Choroid plexus epithelial cell (primary cell): ENCODE results near the gene DPF3.

Experiments
- DNase-seq: peaks from one replicate; pipeline ENCODE4 v3.0.0-alpha.2; 2010; ENCODE audit warnings: low read depth
- H3K4me3 ChIP-seq: 2 replicates; pipeline ENCODE4 v1.5.1; 2011; ENCODE audit warnings: low read depth, mild to moderate bottlenecking, control low read depth, low read length, moderate library complexity
- CTCF ChIP-seq: conservative IDR thresholded peaks from 2 replicates; pipeline ENCODE4 v1.5.1; 2011; ENCODE audit warnings: low read depth, mild to moderate bottlenecking, control low read depth, inconsistent platforms, low read length, moderate library complexity

The DPF3 gene

DNA sequence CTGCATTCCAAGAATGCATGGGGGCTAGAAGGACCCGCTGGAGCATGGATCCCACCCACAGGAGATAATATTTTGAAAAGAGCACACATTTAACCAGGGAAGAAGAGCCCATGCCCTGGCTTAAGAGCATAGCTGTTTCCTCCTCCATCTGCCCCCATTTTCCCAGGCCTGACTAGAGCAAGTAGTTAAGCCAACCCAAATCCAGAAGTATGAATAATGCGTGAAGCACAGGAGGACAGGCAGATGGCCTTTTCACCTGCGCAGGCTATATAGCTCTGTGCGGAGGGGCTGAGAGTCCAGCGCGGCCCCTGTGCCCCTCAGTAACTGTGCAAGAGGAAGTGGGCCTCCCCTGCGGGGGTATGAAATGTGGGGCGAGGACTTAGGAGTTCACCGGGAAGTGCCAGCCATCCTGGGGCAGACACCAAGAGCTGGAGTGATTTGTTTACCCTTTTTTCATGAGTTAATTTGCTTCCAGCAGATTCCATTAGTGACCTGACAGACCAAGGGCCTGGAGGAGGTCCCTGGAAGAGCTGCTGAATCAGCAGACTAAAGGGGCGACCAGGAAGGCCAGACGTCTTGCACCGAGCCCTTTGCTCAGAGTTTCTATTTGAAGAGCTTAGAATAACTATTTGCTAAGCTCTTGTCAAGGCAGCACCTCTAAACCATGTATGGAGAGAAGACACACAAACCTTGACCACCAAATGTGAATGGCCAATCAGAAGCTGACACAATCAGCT lies 37.2 kb downstream of the DPF3 start:
- H3K4me3 ChIP-seq: no peak overlapping the region
- TF ChIP-seq CTCF: no peak

GRCh38 chr14:72855913-72856312 lies 38.0 kb downstream of the DPF3 start:
- no peak overlapping the region for H3K4me3 ChIP-seq
- DNase-seq: peak; percentile 44
- TF ChIP-seq CTCF: no peak

More for the DNA sequence above, 37.2 kb downstream of the DPF3 start:
- peak; percentile 33 for DNase-seq

DNA sequence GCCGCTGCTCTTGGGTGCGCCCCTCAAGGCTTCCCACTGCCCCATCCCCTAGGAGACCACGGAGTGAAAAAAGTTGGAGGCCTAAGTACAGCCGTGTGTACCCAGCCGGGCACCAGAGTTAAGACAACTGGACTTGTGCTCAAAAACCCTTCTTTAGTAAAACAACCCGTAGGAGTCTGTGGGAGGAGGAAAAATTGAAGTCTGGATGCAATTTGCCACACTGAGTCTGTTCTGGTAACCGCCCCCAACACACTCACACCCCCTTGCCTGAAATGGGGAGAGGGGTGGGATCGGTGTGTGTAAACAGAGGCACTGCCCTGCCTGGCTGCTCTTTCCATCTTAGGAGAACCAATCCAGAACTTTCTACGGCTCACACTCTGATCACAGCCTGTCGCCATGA lies 41.7 kb downstream of the DPF3 start:
- H3K4me3 ChIP-seq: no peak overlapping the region
- no peak for TF ChIP-seq CTCF
- no peak for DNase-seq

DNA sequence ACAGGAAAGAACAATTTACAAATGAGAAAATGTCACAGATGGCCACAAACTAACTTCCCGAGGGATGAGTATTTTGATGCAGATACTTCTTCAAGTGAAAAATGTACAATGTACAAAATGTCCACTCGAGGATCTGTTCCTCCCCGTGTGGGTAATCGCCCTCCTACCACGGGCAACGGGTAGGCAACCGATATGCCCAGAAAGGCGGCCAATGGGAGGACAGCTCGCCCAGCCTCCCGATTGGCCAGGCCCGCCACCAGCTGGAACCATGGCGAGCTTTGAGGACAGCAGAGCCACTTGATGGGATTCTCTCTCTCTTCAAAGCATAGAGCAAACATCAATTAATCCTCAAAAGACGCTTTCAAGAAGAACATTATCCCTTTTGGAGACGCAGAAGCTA lies 42.3 kb downstream of the DPF3 start:
- DNase-seq: no peak
- H3K4me3 ChIP-seq: no peak overlapping the region
- TF ChIP-seq CTCF: no peak

DNA sequence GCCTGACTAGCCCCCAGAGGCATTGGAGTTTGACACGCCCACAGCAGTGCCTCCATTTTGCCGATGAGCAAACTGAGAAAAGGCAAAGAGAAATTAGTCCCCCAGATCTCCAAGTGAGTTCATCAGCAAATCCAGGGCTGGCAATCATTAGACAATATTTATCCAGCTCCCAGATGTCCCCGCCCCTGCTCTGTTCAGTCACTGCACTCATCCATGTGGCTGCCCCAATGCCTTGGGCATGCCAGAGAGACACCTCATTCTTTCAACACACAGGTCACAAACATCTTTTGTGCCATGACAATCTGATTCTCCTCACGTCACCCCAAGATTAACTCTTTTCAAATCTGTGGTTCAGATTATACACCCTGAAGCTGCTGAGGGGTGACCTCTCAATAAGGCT lies 43.5 kb downstream of the DPF3 start:
- TF ChIP-seq CTCF: no peak
- H3K4me3 ChIP-seq: no peak overlapping the region
- DNase-seq: no peak

DNA sequence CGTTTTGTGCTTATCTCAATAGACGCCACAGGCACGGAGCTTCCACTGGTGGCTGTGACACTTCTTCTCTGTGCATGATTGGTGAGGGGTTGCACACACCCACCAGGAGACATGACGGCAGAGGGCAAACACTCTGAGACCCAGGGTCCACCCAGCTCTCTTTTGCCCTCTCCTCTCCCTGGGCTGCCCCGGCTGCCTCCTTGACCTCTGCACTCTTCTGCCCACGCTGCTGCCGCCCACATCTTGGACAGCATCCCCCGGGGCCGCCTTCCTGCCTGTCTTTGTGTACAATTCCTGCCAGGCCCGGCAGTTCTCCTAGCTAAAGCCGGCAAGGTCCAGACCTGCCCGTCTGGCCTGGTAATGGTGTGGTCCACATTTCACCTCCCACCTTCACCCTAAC lies 44.7 kb downstream of the DPF3 start:
- no peak for DNase-seq
- no peak overlapping the region for H3K4me3 ChIP-seq
- TF ChIP-seq CTCF: no peak

DNA sequence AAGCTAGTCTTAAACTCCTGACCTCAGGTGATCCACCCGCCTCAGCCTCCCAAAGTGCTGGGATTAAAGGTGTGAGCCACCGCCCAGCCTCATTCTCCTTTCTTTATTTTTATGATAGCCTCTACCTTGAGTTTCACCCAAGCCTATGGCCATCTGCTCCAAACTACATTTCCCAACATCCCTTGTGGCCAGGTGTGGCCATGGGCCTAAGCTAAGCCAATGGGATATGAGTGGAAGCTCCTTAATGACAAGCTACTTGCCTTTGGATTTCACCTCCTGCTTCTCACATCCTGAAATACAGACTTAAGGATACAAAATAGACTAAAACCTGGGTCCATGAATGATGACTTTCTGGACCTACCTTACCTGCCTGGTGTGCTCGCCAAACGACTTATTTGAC lies 46.2 kb downstream of the DPF3 start:
- no peak for DNase-seq
- TF ChIP-seq CTCF: no peak
- no peak overlapping the region for H3K4me3 ChIP-seq
